NCI-H1092 (cell line): Measurements from ENCODE around the gene LASP1.
A peak's percentile ranks its signal among the peaks of the same experiment; 100 is the strongest.
"Not testable (repeated sequence)": the region's sequence is repeated elsewhere in the genome, so short reads cannot be mapped to it uniquely, and the experiment has no call there.

Experiments
- DNase-seq: peaks from one replicate; lab custom pipeline; 2025; lab: John Stamatoyannopoulos, UW

LASP1 gene

DNA sequence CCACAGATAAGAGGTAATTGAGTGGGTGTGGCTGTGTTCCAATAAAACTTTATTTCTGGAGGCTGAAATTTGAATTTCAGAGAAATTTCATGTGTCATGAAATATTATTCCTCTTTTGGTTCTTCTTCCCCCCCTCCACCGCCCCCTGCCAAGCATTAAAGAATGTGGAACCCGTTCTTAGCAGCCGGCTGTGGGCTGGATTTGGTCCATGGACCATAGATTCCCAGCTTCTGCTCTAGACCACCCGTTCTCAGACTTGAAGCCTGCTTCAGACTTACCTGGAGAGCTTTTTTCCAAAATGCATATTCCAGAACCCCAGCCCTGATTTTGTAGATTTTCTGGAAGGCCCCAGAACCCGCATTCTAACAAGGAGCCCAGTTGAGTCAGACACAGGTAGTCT, 40.5 kb downstream of the LASP1 start:
- DNase-seq = no peak

DNA sequence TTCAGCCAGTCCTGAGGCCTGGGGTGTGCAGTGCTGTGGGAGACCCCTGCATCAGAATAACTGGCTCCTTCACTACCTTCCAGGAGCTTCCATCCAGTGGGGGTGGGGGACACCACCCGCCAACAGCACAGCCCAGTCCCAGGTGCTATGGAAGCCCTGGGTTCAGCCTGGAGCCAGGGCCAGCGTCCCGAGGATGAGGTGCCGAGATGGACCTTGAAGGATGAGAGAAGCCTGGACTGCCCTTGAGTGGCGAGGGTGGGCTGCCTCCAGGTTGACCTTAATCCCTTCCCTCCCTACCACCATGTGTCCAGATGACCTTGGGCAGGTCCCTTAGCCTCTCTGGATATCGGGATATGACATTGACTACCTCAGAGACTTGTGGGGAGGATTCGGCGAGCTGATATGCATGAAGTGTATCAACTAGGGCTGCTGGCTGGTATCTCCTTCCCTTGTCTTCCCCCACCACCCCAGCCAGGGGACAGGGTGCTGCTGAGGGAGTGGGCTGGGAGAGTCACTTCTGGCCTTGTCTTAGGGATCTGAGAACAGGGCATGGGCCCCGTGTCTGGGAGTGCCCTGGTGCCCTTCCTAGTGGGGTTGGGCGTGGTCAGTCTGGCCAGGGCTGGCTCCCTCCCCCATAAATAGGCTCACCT, 41.3 kb downstream of the LASP1 start:
- DNase-seq = no peak

DNA sequence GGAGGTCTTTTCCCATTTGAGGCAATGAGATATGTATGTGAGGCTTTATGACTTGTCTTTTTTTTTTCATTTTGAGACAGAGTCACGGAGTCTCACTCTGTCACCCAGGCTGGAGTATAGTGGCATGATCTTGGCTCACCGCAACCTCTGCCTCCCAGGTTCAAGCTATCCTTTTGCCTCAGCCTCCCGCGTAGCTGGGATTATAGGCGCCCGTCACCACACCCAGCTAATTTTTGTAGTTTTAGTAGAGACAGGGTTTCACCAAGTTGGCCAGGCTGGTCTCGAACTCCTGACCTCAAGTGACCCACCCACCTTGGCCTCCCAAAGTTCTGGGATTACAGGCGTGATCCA, 41.8 kb downstream of the LASP1 start:
- DNase-seq = not testable (repeated sequence)

DNA sequence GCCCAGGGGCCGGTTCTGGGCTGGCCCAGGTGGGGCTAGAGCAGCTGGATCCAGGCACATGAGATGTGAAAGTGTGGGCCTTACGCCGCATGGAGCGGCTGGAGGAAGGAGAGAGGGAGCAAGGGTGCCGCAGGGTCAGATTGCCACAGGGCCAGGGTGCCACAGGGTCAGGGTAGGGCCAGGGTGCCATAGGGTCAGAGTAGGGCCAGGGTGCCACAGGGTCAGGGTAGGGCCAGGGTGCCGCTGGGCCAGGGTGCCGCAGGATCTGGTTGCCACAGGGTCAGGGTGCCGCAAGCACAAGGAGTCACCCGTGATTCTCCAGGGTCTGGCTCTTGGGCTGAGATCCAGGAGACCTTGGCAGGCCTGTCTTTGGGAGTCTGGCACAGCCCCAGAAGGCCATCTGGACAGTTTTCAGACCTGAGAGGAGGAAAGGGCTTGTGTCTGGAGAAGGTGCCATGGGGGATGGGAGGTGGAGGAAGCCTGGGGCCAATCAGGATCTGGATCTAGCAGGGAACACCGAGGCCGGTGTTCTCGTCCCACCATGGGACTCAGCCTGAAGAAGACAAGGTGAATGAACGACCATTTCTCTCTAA, 42.5 kb downstream of the LASP1 start:
- peak; percentile 3 for DNase-seq

DNA sequence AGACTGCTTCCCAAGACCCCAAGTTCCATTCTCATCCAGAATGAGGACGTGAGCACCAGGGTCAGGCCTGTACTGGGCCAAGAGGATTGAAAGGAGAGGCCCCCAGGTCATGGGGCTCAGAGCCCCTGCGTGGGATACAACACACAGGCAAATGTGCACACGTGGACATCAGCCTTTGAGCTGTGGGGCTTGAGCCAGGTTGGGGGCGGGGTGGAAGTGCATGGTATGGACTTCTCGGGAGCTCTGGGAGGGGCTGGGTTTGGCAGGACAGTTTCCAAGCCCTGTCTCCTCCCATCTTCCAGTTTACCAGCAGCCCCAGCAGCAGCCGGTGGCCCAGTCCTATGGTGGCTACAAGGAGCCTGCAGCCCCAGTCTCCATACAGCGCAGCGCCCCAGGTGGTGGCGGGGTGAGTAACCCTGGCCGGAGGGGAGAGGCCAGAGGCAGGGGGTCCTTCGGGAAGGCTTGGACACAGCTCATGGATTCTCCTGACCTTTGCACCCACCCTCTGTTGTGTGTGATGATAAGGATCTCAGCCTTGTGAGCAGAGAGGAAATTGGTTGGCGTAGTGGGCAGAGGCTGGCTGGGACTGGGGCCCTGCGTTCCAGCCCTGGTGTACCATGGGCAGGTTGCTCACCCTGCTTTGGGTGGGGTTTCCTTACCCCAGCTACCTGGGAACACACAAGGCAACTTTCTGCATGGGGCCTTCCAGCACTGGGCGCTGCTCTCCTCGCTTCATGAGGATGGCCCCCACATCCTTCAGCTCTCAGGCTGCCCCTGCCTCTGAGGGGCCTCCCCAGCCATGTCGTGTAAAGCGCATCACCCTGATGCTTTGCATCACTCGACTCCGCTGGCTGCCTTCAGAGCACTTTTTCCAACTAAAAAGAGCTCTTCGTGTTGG, 45.1 kb downstream of the LASP1 start:
- no peak for DNase-seq

DNA sequence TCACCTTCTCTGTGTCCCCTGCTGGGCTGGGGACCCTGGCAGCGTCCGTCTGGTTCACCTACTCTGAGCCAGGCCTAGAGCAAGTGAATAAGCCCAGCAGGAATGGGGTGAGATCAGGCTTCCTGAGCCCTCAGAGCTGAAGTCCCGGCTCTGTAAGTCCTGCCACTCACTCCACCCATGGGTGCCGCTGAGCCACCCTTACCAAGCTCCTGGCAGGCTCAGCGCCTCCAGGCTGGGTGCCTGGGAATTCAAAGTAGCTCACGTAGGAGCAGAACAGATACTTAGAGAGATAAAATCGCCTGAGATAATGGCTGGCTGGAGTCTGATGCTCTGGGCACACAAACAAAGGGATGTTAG, 45.8 kb downstream of the LASP1 start:
- no peak for DNase-seq

DNA sequence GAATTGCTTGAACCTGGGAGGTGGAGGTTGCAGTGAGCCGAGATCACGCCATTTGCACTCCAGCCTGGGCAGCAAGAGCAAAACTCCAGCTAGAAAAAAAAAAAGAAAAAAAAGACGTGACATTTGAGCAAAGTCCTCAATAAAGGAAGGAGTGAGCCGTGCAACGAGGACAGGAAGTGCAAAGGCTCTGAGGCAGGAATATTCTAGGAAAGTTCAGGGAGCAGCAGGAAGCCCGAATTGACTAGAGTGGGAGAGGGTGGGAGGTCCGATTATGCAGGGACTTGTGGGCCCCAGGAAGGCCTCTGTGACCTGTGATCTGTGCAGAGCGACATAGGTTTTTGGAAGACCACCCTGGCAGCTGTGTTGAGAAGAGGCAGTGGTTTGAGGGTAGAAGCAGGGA, 46.9 kb downstream of the LASP1 start:
- no peak for DNase-seq

DNA sequence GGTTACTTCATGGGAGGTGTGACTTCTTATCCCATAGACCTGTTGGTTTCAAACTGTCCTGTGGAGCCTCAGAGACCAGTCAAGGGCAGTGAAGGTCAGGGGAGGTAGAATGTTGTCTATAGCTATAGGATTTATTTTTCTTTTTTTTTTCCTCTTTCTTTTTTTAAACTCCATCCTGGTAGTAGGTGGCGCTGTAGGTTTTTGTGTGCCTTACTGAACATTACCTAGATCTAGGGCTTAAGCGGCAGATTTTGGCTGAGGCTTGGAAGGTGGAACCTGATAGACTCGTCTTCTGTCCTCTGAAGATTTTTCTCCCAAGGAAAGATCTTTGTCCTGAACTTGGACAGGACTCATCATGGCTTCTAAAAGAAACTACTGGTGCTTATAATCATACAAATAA, 47.4 kb downstream of the LASP1 start:
- no peak for DNase-seq

DNA sequence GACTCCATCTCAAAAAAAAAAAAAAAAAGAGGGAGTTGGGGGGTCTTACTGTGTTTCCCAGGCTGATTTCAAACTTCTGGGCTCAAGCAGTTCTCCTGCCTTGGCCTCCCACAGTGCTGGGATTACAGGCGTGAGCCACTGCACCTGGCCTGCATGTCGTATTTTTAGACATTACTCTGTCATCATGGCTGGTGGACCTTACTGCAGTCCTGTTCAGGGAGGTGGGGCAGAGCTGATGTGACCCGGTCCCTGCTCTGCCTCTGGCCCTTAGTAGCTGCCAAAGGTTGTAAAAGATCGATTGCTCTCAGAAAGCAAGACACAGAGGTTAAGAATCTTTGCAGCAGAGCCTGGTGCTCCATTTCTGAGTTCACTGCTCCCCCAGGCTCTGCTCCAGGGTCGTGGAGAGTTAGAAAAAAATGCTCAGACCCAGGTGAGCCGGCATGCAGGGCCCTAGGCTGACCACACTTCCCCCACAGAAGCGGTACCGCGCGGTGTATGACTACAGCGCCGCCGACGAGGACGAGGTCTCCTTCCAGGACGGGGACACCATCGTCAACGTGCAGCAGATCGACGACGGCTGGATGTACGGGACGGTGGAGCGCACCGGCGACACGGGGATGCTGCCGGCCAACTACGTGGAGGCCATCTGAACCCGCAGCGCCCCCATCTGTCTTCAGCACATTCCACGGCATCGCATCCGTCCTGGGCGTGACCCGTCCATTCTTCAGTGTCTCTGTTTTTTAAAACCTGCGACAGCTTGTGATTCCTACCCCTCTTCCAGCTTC, 48.5 kb downstream of the LASP1 start:
- no peak for DNase-seq

DNA sequence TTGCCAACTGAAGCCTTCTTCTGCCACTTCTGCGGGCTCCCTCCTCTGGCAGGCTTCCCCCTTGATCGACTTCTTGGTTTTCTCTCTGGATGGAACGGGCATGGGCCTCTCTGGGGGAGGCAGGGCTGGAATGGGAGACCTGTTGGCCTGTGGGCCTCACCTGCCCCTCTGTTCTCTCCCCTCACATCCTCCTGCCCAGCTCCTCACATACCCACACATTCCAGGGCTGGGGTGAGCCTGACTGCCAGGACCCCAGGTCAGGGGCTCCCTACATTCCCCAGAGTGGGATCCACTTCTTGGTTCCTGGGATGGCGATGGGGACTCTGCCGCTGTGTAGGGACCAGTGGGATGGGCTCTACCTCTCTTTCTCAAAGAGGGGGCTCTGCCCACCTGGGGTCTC, 49.1 kb downstream of the LASP1 start:
- DNase-seq = no peak

DNA sequence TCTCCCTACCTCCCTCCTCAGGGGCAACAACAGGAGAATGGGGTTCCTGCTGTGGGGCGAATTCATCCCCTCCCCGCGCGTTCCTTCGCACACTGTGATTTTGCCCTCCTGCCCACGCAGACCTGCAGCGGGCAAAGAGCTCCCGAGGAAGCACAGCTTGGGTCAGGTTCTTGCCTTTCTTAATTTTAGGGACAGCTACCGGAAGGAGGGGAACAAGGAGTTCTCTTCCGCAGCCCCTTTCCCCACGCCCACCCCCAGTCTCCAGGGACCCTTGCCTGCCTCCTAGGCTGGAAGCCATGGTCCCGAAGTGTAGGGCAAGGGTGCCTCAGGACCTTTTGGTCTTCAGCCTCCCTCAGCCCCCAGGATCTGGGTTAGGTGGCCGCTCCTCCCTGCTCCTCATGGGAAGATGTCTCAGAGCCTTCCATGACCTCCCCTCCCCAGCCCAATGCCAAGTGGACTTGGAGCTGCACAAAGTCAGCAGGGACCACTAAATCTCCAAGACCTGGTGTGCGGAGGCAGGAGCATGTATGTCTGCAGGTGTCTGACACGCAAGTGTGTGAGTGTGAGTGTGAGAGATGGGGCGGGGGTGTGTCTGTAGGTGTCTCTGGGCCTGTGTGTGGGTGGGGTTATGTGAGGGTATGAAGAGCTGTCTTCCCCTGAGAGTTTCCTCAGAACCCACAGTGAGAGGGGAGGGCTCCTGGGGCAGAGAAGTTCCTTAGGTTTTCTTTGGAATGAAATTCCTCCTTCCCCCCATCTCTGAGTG, 49.6 kb downstream of the LASP1 start:
- DNase-seq = no peak

DNA sequence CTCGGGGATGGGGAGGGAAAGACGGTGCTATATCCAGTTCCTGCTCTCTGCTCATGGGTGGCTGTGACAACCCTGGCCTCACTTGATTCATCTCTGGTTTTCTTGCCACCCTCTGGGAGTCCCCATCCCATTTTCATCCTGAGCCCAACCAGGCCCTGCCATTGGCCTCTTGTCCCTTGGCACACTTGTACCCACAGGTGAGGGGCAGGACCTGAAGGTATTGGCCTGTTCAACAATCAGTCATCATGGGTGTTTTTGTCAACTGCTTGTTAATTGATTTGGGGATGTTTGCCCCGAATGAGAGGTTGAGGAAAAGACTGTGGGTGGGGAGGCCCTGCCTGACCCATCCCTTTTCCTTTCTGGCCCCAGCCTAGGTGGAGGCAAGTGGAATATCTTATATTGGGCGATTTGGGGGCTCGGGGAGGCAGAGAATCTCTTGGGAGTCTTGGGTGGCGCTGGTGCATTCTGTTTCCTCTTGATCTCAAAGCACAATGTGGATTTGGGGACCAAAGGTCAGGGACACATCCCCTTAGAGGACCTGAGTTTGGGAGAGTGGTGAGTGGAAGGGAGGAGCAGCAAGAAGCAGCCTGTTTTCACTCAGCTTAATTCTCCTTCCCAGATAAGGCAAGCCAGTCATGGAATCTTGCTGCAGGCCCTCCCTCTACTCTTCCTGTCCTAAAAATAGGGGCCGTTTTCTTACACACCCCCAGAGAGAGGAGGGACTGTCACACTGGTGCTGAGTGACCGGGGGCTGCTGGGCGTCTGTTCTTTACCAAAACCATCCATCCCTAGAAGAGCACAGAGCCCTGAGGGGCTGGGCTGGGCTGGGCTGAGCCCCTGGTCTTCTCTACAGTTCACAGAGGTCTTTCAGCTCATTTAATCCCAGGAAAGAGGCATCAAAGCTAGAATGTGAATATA, 50.8 kb downstream of the LASP1 start:
- no peak for DNase-seq

DNA sequence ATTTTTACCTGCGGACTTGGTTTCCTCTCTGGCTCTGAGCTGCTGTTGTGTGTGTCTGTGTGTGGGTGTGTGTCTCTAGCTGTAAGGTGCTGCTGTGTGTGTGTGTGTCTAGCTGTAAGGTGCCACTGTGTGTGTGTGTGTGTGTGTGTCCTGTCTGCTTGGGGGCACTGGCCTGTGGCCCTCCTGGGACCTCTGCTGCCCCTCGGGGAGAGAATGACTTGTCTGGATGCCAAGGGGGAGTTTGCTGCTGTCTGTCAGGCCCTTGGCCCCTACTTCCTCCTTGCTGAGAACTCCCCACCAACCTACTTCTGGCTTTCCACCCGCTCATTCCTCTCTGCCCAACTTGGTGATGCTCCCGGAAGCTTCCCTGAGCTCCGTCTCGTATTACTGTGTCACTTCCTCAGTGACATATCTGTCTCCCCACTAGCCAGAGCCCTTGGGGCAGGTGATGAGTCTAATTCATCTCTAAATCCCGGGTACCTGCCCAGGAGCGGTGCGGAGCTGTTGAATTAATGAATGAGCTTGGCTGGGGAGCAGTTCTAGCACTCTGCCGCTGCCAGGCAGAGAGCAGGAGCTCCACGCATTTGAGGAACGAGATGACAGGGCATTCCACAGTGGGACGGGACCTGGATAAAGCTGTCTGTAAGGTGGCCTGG, 52.0 kb downstream of the LASP1 start:
- DNase-seq = no peak

DNA sequence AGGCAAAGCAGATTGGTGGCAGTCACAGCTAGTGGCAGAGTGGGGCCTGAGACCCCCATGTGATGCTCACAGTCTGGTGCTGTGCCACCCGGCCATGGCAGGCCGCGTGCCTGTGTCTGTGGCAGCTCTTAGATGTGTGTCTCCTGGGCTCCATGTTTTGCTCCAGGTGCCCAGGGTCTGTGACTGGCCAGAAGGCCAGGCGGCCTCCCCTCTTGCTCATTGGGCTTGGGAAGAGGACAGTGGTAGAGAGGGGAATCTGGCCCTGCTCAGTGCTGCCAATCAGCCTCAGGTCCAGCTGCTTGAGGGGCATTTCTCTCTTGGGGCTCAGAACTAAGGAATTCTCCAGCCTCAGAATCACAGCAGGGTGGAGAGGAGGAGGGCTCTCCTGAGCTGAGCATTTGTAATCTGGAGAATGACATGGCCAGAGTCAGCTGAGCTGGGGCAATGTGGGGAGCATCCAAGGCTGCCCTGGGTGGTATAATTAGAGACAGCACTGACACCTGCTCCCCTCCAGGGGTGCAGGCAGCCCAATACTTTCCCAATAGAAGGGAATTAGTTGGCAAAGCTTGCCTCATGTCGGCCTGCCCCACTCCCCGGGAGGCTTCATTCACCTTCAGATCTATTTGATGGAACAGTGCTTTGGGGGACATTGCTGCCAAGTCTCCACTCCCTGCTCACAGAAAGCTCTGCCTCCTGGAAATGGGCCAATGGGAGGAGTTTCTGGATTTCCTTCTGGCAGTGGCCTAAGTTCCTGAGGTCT, 52.9 kb downstream of the LASP1 start:
- DNase-seq = peak; percentile 41

DNA sequence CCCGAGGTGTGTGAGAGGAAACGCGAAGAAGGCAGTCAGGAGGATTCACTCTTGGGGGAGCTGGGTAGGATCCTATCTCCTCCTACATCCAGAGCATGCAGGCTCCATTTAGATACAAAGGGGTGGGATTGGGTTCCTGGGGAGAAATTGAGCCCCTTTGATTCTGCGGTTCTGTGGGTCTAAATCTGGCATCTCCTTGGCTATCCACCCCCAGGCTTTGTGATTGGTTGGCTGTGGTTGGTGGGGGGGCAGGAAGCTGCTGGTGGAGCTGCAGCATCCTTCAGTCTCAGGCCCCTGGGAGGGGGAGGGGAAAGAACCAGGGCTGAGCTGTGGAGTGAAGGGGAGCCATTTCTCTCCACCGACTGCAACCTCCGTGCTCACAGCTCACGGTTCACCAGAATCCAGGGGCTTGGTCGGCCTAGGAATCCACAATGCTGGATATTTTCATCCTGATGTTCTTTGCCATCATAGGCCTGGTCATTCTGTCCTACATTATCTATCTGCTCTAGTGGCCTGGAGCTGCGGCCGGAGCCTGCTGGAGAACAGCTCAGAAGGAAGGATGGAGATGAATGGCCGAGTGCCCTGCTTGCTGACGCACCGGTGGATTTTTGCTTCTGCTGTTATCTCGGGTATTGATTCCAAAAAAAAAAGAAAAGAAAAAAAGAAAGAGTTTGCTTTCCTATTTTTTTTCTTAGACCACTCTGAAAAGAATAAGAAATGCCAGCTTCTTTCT, 55.6 kb downstream of the LASP1 start, which contains the start of gene LASP1NB:
Gene LASP1NB (plus strand): TSS at position 352 of the 733 bp plus-strand sequence.
- DNase-seq = no peak

DNA sequence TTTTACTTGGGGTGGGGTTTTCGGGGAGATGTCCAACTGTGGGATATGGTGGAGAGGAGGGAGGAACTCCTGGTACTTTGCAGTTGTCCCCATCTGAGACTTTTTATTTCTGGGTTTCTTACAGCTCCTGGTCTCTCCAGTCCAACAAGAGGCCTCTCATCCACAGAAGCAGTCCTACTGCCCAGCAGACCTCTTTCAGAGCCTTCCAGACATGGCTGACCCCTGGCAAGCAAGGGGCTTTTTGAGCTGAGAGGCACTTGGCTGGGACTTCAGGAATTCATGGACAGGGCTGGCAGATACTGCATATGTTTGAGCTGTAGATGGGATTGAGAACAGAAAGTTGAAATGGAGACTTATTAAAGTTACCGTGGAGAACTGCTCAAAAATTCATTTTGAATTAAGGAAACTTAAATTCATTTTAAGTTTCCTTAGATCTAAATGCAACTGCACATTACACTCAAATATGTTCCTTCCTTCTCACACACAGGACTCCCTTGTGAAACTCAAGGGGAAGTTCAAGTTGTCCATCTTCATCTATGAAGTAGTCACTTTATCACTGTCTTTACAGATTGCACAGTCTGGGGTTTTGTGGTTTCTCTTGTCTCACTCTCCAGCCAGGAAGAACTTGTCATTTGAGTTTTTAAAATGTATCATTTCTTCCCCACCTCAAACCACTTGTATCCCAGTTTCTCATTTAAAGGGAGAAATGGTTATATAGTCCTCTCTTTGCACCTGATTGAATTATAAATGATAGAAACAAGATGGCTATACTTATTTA, 56.6 kb downstream of the LASP1 start:
- DNase-seq = no peak

DNA sequence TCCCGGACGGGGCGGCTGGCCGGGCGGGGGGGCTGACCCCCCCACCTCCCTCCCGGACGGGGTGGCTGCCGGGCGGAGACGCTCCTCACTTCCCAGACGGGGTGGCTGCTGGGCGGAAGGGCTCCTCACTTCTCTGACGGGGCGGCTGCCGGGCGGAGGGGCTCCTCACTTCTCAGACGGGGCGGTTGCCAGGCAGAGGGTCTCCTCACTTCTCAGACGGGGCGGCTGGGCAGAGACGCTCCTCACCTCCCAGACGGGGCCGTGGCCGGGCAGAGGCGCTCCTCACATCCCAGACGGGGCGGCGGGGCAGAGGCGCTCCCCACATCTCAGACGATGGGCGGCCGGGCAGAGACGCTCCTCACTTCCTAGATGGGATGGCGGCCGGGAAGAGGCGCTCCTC, 60.9 kb downstream of the LASP1 start:
- not testable (repeated sequence) for DNase-seq

DNA sequence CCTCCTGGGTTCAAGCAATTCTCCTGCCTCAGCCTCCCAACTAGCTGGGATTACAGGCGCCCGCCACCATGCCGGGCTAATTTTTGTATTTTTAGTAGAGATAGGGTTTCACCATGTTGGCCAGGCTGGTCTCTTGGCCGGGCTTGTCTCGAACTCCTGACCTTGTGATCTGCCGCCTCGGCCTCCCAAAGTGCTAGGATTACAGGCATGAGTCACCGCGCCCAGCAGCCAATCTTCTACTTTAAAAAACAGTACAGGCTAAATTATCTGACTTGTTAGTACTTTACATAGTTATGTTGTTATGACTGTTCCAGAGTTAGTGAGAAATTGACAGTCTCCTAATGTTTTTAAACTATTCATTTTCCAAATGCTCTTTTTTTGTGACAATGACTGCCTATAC, 64.1 kb downstream of the LASP1 start:
- DNase-seq = not testable (repeated sequence)
